HG02943 (cell line): ENCODE results near the gene TICAM1.
"Not testable (repeated sequence)": the region's sequence is repeated elsewhere in the genome, so short reads cannot be mapped to it uniquely, and the experiment has no call there.

Experiments used
- ATAC-seq: cut with Tn5 transposase; IDR thresholded peaks from one replicate; pipeline ENCODE4 v1.9.1; 2021; ENCODE audit warnings: mild to moderate bottlenecking, low read depth, moderate library complexity; ENCODE audit not compliant: unreplicated experiment

Gene TICAM1

DNA sequence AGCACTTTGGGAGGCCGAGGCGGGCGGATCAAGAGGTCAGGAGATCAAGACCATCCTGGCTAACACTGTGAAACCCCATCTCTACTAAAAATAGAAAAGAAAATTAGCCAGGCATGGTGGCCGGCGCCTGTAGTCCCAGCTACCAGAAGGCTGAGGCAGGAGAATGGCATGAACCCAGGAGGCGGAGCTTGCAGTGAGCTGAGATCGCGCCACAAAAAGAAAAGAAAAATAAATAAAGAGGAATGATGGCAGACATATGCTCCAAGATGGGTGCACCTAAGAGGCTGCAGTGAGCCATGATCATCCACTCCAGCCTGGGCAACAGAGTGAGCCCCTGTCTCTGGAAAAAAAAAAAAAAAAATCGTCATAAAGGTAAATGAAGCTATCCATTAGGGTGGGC is 14.5 kb upstream of the TICAM1 start:
- ATAC-seq, result not testable (repeated sequence)

DNA sequence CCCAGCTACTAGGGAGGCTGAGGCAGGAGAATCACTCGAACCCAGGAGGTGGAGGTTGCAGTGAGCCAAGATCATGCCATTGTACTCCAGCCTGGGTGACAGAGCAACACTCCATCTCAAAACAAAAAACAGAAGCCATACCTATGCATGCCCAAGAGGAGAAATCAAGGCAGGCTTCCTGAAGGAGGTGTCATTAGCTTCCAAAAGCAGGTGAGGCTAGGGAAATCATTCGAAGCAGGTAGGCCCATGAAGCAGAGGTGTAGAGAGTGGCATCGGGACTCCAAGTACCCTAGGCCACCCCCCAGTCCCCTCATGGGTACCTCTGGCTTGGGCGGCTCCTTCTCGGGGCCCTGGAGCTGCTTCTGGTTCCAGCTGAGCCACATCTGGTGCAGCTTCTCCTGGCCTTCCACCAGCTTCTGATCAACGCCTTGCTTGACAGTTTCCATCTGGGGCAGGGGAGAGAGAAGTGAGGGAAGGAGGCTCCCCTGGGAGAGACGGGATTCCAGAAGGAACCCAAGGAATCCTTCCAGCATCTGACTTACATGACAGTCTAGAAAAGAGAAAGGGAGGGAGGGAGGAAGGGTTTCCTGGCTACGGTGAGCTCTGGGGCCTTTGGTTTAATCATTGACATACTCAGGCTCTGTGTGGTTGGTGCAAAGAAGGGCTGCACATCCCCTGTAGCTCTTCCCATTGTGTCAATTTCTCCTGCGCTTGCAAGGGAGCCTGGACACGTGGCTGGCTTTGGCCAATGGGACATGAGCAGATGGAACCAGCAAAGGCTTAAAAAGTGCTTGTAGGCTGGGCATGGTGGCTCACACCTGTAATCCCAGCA is 13.1 kb upstream of the TICAM1 start:
- no peak for ATAC-seq

DNA sequence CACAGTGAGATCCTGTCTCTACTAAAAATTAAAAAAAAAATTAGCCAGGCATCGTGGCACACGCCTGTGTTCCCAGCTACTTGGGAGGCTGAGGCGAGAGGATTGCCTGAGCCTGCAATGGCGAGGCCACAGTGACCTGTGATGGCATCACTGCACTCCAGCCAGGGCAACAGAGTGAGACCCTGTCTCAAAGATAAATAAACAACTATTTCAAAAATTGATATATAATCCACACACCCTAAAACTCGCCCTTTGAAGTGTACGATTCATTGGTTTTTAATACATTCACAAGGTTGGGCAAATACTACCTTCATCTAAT is 12.1 kb upstream of the TICAM1 start:
- no peak for ATAC-seq

DNA sequence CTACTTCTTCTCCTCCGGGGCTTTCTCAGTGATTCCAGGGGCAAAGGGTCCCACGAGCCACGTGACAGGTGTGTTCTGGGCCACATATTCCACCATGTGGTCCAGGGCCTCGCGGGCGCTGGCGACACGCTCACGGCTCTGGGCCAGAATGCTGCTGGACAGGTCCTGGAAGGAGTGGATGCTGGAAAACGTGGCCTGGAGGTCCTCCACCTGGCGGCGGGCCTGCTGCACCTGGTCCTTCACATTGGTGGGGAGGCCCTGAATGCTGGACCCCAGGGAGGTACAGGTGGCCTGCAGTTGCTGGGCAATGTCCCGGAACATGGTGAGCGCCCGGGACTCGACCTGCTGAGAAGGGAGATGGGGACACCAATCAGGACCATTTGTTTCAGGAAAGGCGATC is 7.7 kb upstream of the TICAM1 start:
- ATAC-seq, result no peak

DNA sequence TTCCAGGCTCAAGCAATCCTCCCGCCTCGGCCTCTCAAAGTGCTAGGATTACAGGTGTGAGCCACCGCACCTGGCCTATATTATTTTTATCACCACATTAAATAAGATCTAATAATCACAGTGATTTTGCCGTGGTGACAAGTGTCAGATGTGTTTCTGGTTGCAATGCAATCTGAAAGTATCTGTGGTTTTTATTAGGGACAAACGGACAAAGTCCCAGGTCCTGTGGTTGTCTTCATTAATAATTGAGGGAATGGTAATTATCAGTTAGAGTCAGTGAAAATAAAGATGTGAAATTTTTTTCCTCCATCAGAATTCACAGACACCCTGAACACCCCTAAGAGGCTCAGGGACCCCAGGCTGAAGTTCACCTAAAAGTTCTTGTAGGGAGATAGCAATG is 1.3 kb upstream of the TICAM1 start:
- no peak for ATAC-seq

DNA sequence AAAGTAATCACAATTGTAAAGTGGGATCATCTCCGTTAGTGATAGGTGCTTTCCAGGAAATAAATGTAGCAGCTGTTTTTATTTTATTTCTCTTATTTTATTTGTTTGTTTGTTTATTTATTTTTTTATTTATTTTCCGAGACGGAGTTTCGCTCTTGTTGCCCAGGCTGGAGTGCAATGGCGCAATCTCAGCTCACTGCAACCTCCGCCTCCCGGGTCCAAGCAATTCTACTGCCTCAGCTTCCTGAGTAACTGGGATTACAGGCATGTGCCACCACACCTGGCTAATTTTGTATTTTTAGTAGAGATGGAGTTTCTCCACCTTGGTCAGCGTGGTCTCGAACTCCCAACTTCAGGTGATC is 448 bp upstream of the TICAM1 start:
- not testable (repeated sequence) for ATAC-seq

DNA sequence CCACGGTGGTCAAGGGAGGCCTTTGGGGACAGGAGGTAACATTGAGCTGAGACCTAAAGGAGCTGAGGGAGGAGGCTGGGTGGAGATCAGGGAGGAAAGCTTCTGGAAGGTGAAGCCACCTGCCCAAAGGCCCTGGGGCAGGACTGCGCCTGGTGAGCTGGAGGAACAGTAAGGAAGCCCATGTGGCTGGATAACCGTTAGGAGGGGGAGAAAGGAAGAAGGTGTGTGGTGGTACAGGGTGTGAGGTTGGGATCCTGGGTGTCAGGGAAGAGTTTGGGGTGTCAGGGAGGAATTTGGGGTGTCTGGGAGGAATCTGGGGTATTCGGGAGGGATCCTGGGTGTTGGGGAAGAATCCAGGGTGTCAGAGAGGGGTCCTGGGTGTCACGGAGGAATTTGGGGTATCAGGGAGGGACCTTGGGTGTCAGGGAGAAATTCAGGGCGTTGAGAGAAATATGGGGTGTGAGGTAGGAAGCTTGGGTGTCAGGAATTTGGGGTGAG is 695 bp downstream of the TICAM1 start:
- no peak for ATAC-seq

DNA sequence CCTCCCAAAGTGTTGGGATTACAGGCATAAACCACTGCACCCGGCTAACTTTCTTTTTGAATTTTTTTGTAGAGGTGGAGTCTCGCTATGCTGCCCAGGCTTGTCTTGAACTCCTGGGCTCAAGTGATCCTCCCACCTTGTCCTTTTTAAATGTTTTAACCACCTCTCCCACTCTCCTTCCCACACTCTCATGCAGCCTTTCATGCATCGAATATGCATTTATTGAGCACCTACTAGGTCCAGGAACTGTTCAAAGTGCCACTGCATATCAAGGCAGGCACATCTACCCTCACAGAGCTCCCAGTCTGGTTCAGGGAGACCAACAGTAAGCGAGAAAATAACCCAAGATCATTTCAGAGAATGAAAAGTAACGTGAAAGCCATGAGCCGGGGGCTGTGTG is 1.2 kb downstream of the TICAM1 start:
- no peak for ATAC-seq

DNA sequence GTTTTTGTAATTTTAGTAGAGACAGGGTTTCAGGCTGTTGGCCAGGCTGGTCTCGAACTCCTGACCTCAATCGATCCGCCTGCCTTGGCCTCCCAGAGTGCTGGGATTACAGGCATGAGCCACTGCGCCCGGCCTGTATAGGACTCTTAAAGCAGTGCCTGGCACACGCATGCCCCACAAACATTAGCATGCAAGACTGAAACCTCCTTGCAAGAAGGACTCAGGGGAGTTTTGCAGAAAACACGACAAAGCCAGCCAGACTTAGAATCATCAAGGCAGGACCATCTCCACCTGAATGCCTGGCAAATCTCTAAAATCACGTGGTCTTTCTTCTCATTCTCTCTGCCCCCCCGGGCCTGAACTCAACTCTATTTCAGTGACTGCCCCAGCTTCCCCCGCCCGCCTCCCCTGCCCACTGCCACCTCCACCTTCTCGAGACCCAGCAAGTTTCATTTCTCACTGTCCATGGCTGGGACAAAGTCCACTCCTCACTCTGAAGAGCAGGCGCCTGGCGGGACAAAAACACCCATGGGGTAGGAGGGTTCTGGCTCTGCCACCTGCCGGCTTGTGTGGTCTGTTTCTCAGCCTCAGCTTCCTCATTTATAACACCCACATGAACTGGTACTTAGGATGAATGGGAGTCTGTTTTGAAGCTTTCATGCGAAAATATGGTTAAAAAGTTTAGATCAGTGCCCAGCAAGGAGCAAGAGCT is 2.4 kb downstream of the TICAM1 start:
- ATAC-seq, result no peak

DNA sequence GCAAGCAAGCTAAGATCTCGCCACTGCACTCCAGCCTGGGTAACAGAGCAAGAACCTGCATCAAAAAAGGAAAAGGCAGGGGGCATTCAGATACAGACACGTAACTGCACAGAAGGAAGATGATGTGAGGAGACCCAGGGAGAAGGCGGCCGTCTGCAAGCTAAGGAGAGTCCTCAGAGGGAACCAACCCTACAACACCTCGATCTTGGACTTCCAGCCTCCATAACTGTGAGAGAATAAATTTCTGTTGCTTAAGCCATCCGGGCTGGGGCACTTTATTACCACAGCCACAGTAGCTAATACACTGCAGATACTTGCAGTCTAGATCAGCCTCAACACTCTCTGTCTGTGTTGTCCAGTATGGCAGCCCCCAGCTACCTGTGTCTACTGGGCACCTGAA is 7.9 kb downstream of the TICAM1 start:
- no peak for ATAC-seq

DNA sequence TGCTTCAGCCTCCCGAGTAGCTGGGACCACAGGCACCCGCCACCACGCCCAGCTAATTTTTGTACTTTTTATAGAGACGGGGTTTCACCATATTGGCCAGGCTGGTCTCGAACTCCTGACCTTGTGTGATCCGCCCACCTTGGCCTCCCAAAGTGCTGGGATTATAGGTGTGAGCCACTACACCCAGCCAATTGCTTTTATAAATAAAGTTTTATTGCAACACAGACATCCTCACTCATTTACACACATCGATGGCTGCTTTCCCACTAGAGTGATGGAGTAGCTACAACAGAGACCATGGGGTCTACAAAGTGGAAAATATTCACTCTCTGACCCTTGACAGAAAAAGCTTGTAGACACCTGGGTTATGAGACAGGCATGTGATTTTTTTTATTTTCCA is 9.2 kb downstream of the TICAM1 start:
- not testable (repeated sequence) for ATAC-seq

DNA sequence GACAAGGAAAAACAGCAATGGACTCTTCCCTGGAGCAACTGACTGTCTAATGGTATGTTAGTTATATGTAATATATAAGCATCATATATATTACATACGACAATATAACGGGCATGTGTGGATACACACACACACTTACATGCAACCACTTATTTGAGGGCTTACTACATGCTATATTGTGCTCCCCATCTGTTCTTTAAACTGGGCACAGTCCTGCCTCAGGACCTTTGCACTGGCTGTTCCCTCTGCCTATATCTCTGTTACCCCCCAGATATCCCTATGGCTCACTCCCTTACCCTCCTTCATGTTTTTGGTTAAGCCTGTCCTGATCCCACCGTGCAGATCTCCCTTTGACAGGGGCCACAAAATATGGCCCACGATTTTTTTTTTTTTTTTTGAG is 10.2 kb downstream of the TICAM1 start:
- ATAC-seq, result no peak

DNA sequence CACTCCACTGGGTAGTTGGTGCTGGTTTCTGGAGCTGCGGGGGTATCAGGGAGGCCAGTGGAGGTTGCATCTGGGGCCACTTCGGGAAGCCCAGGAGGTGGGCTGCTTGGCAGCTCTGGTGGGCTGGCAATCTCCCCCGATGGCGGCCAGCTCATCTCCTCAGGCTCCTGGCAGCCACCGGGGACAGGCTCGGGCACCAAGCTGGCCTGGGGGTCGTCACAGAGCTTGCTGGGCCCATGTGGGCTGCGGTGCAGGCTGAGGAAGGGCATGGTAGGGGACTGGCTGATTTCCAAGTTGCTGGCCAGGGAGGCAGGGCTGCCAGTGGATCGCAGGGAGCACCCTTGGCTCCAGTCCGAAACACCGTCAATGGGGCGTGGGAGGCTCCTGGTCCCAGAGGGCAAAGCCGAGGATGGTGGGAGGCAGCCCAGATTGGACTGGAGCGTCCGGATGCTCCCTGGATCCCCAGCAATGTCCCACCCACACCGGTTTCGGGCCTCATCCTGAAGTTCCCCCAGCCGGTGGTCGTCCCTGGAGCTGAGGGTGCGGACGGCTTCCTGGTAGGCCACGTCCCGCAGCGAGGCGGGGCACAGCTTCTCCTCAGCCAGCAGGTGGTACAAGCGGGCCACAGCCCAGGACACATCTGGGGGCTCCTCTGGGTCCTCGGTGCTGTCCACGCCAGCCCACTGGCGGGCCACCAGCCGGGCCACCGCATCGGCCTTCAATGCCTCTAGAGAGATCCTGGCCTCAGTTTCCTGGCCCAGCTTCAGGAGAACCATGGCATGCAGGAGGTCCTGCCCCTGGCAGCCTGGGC is 13.8 kb downstream of the TICAM1 start:
- no peak for ATAC-seq

DNA sequence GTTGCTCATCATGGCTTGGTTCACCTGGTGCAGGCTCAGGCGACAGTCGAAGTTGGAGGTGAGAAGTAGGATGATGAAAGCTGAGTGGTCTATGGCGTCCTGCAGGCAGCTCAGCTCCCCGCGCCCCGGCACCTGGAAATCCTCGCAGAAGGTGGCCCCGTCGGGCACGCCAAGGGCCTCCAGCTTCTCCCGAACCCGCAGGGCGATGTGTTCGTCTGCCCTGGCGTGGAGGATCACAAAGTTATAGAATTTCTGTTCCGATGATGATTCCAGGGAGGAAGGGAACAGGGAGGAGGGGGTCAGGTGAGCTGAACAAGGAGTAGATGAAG is 14.6 kb downstream of the TICAM1 start:
- ATAC-seq, result no peak

DNA sequence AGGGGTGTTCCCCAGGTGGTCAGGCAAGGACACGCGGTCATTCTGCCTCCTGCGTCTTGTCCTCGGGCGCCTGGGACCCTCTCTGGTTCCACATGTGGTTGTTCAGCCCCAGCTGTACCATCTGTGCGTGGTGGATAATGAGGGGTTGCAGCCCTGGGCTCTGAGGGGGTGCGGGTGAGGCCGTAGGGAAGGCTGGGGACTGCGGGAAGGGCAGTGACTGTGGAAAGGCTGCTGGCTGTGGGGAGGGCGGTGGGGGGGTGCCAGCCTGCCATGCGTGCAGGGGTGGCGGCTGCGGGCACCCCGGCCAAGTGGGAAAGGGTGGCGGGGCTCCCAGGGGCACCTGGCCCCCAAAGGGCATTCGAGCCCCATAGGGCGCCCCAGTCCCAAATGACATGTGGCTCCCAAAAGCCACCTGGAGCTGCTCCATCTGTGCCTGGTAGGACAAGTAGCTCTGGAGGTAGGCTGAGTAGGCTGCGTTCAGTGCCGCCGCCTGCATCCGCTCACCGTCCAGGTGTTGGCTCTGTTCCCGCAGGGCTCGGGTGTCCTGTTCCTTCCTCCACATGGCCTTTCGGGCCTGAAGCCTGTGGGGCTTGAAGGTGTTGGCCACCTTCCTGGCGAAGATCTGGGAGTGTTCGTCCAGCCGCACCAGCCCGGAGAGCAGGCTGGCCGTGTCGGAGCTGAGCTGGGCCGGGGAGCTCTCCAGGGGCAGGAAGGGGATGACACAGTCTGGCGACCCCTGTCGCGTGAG is 15.1 kb downstream of the TICAM1 start:
- ATAC-seq, result no peak

DNA sequence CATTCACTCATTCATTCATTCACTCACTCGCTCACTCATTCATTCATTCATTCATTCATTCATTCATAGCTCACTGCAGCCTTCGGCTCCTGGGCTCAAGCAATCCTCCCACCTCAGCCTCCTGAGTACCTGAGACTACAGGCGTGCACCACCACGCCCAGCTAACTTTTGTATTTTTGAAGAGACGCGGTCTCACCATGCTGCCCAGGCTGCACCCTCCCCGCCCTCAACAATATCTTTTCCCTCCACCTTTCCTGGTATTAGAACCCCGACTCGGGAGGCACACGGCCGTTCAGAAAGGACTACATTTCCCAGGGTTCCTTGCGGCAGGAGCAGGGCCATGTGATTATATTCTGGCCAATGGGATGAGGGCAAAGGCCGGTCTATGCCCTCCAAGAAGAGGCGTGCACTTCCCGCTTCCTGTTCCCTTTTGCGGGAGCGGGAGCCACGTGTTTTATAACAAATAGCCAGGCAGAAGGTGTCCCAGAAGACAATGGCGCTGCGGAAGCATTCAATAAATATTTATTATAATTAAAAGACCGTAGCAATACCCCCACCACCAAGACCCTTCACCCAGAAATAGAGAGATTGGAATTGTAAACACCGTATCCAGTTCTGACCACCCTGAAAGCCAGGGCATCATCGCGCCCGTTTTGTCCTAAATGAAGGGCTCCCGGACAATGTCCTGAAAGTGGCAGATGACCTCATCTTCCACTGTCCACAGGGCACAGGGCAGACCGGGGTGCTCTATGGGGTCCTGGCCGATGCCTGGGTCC is 15.9 kb downstream of the TICAM1 start:
- no peak for ATAC-seq

DNA sequence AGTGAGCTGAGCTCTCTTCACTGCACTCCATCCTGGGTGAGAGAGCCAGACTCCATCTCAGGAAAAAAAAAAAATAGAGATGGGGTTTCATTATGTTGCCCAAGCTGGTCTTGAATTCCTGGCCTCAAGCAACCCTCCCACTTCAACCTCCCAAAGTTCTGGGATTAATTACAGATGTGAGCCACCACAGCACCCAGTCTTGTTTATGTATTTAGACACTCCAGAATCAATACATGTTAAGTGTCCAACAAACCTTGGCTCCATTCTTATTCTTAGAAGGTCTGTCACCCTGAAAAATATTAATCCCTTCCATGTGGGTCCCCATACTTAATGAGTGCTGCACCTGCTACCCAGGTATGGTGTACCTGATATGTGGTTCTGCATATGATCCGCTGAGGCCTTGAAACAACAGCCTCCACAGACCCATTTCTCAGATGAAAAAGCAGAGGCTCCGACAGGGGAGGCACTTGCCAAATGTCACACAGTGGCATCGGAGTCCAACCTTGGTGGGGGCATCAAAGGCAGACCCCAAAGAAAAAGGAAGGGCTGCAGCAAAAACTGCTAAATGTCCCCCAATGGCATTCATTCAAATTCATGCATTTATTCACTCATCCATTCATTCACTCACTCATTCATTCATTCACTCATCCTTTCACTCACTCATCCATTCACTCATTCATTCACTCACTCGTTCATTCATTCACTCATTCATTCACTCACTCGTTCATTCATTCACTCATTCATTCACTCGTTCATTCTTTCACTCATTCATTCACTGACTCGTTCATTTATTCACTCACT is 16.7 kb downstream of the TICAM1 start:
- ATAC-seq, result no peak

DNA sequence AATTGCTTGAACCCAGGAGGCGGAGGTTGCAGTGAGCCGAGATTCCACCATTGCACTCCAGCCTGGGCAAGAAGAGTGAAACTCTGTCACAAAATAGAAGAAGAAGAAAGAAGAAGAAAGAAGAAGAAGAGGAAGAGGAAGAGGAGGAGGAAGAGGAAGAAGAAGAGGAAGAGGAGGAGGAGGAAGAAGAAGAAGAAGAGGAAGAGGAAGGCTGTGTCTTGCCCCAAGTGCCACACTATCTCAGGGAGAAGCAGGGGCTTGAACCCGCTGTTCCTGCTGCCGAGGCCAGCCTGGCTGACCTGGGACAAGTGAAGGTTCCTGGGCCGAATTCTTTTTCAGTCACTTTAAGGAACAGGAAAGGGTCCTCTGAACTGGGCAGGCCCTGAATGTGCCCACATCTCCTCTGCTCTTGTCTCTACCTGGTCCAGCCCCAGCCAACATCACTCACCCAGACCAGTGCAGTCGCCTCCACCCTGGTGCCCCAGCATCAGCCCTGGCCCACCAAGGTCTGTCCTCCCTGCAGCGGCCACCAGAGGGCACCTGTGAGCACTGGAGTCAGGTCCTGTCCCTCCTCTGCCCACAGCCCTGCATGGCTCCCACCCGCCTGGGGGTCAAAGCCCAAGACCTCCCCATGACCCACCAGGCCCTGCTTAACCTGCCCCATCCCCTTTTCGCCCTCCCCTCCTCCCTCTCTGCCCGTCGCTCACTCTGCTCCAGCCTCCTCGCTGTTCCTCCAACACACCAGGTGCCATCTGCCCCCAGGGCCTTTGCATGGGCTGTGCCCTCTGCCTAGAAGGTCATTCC is 20.0 kb downstream of the TICAM1 start:
- ATAC-seq, result no peak
